K562 (cell line): Measurements from ENCODE around the gene OBSL1. TPM values are rescaled to one million over a fixed set of nuclear protein-coding genes. Genes with fewer than 3 reads are reported as not detected.

ENCODE experiments used
- CSDE1 ChIP-seq, 2 experiments: fragments of 450-650 bp; IDR thresholded peaks; 2 replicates each; pipeline ENCODE4 v1.6.1; 2016; ENCODE audit warnings: mild to moderate bottlenecking in 1 of 2
- ESRRA ChIP-seq: fragments of 450-650 bp; IDR thresholded peaks from 2 replicates; pipeline ENCODE4 v1.6.1; 2014; ENCODE audit warnings: low read depth, mild to moderate bottlenecking, moderate library complexity, borderline replicate concordance
- KDM4B ChIP-seq, 2 experiments: fragments of 450-650 bp in 1 of 2; sonication (generic) in 1 of 2; IDR thresholded peaks; 2 replicates each; pipeline ENCODE4 v1.6.1; 2016 to 2017; ENCODE audit warnings: borderline replicate concordance in 2 of 2, antibody characterized with exemption in 1 of 2, low read depth in 1 of 2, mild to moderate bottlenecking in 1 of 2
- MTA1 ChIP-seq: fragments of 450-650 bp; IDR thresholded peaks from 2 replicates; pipeline ENCODE4 v1.6.1; 2017; ENCODE audit warnings: borderline replicate concordance
- PML ChIP-seq: IDR thresholded peaks from 2 replicates; pipeline ENCODE4 v1.6.1; 2012; ENCODE audit warnings: low read length, inconsistent platforms
- POLR2AphosphoS5 ChIP-seq: IDR thresholded peaks from 2 replicates; pipeline ENCODE4 v1.6.1; 2011; ENCODE audit warnings: mild to moderate bottlenecking, low read depth, low read length, moderate library complexity; ENCODE audit not compliant: control insufficient read depth, insufficient read depth
- RFX1 ChIP-seq: fragments of 450-650 bp; IDR thresholded peaks from 2 replicates; pipeline ENCODE4 v1.6.1; 2016; ENCODE audit warnings: mild to moderate bottlenecking, moderate library complexity
- SIX5 ChIP-seq, 2 experiments: IDR thresholded peaks; 2 replicates each; pipeline ENCODE4 v1.6.1; 2011; ENCODE audit warnings: low read length in 2 of 2, borderline replicate concordance in 1 of 2, low read depth in 1 of 2, mild to moderate bottlenecking in 1 of 2, moderate library complexity in 1 of 2; ENCODE audit not compliant: insufficient read depth in 1 of 2
- TAF9B ChIP-seq: fragments of 450-650 bp; IDR thresholded peaks from 2 replicates; pipeline ENCODE4 v1.6.1; 2018; ENCODE audit warnings: mild to moderate bottlenecking; ENCODE audit not compliant: partially characterized antibody
- polyA plus RNA-seq, 8 experiments: library from polyadenylated mRNA; depleted of rRNA in 4 of 8; stranded (reverse) in 5 of 8; unstranded in 3 of 8; fragments of >200 nt; fragmentation: Nextera tagmentation in 2 of 8; fragmentation: Illumina TruSeq in 1 of 8; extraction: Ambion mirVana in 2 of 8; extraction: Trizol in 1 of 8; gene quantifications; 2 replicates each; pipeline versions ENCODE4 v1.2.1 to v1.2.3, GENCODE V29; 2011 to 2014; ENCODE audit warnings: inconsistent platforms in 1 of 8, missing spikeins in 1 of 8
- total RNA-seq, 7 experiments: library from RNA; depleted of rRNA in 6 of 7; stranded (reverse); fragments of >200 nt in 6 of 7; fragmentation: Illumina TruSeq in 2 of 7; extraction: Trizol in 2 of 7; gene quantifications; 2 replicates each; pipeline versions ENCODE4 v1.2.1 to v1.2.3, GENCODE V29; 2011 to 2021; ENCODE audit warnings: low replicate concordance in 1 of 7
- TF ChIP-seq, protein P1 (sequence below): sonication (generic); formaldehyde crosslinking; IDR thresholded peaks from 2 replicates; pipeline ENCODE4 v1.4.0; 2020; ENCODE audit warnings: mild to moderate bottlenecking, missing genetic modification reagents
- TF ChIP-seq, protein P2 (sequence below): IDR thresholded peaks from 2 replicates; pipeline ENCODE4 v1.6.1; 2011; ENCODE audit warnings: borderline replicate concordance, low read depth, mild to moderate bottlenecking, moderate library complexity, low read length; ENCODE audit not compliant: insufficient read depth, poor library complexity, severe bottlenecking
- TF ChIP-seq, protein P3 (sequence below), 2 experiments: IDR thresholded peaks; 2 replicates each; pipeline ENCODE4 v1.6.1; 2011; ENCODE audit warnings: borderline replicate concordance in 1 of 2, control low read depth in 1 of 2, low read depth in 1 of 2, low read length in 1 of 2, mild to moderate bottlenecking in 1 of 2, mixed read lengths in 1 of 2, moderate library complexity in 1 of 2; ENCODE audit not compliant: insufficient read depth in 1 of 2, insufficient read length in 1 of 2, poor library complexity in 1 of 2, severe bottlenecking in 1 of 2; ENCODE audit errors: extremely low read depth in 1 of 2
- TF ChIP-seq, protein P4 (sequence below): sonication (generic); formaldehyde crosslinking; IDR thresholded peaks from 2 replicates; pipeline ENCODE4 v1.8.0; 2022; ENCODE audit warnings: mild to moderate bottlenecking, missing genetic modification reagents

The OBSL1 gene
- total and polyA plus RNA-seq, 9 of the 15 experiments (the other 6 are each of a cell fraction or from before 2014, with no cell fraction given): 1.2 to 26.6 (median 8.6) TPM

DNA sequence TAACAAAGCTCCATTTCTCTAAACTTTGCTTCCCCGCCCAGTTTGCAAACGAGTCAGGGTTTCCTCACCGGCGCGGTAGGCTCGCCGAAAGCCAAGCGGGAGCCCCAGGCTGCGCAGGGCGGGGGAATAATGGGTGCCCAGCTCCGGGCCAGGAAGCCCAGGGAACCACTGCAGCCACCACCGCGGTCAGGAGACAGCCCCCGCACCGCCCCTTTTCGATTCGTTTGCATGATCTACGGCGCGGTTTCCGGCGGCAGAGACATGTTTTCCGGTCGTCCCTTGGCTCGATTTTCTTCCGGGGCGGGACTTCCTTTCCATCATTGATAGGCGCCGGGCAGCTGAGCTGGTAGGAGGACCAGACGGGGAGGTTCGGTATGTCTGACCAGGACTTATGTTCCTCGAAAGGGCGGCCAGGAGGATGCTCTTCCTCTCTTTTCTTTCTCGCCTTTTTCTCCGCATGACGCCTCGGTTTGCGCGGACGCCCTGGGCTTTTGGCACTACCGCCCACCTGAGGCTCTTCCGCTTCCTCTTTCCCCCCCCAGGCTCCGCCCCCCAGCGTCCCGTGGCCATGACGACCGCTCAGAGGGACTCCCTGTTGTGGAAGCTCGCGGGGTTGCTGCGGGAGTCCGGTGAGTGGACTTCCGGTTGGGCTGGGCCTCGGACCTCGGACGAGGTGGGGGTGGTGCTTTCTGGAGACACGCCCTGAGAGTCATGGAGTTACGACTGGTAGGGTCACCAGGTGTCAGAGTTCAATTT, 26.4 kb upstream of the OBSL1 start, which contains the start of gene STK11IP (continued):
- TF ChIP-seq PML (peak; percentile 43; the same call in 1 of the 2 replicates), RFX1 (peak; percentile 99), SIX5 (IDR thresholded peaks at IDR 0.05; ENCODE audit: borderline replicate concordance in 1 of 2, insufficient read depth in 1 of 2, low read depth in 1 of 2, low read length in 2 of 2) (peak in 1 of 2 experiments; percentile 19; a peak in 1 of 4 replicates), ESRRA (peak; percentile 47), KDM4B (IDR thresholded peaks at IDR 0.05; ENCODE audit: borderline replicate concordance in 2 of 2, low read depth in 1 of 2) (peak in 1 of 2 experiments; percentile 71; a peak in 1 of 4 replicates), MTA1 (peak; percentile 95), CSDE1 (IDR thresholded peaks at IDR 0.05) (peak in 1 of 2 experiments; percentile 93; a peak in 2 of 4 replicates), TAF9B (peak; percentile 72), POLR2AphosphoS5 (peak; percentile 83)
- TF ChIP-seq, protein P1, sequence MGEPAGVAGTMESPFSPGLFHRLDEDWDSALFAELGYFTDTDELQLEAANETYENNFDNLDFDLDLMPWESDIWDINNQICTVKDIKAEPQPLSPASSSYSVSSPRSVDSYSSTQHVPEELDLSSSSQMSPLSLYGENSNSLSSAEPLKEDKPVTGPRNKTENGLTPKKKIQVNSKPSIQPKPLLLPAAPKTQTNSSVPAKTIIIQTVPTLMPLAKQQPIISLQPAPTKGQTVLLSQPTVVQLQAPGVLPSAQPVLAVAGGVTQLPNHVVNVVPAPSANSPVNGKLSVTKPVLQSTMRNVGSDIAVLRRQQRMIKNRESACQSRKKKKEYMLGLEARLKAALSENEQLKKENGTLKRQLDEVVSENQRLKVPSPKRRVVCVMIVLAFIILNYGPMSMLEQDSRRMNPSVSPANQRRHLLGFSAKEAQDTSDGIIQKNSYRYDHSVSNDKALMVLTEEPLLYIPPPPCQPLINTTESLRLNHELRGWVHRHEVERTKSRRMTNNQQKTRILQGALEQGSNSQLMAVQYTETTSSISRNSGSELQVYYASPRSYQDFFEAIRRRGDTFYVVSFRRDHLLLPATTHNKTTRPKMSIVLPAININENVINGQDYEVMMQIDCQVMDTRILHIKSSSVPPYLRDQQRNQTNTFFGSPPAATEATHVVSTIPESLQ (CRISPR knock-in tag): 0 out of 2 replicates have a peak, but pooled peaks have one; percentile 33
- TF ChIP-seq, protein P2, sequence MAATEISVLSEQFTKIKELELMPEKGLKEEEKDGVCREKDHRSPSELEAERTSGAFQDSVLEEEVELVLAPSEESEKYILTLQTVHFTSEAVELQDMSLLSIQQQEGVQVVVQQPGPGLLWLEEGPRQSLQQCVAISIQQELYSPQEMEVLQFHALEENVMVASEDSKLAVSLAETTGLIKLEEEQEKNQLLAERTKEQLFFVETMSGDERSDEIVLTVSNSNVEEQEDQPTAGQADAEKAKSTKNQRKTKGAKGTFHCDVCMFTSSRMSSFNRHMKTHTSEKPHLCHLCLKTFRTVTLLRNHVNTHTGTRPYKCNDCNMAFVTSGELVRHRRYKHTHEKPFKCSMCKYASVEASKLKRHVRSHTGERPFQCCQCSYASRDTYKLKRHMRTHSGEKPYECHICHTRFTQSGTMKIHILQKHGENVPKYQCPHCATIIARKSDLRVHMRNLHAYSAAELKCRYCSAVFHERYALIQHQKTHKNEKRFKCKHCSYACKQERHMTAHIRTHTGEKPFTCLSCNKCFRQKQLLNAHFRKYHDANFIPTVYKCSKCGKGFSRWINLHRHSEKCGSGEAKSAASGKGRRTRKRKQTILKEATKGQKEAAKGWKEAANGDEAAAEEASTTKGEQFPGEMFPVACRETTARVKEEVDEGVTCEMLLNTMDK: no peak
- TF ChIP-seq, protein P3, sequence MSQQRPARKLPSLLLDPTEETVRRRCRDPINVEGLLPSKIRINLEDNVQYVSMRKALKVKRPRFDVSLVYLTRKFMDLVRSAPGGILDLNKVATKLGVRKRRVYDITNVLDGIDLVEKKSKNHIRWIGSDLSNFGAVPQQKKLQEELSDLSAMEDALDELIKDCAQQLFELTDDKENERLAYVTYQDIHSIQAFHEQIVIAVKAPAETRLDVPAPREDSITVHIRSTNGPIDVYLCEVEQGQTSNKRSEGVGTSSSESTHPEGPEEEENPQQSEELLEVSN (IDR thresholded peaks at IDR 0.05; ENCODE audit: borderline replicate concordance in 1 of 2, extremely low read depth in 1 of 2, insufficient read depth in 1 of 2, insufficient read length in 1 of 2, low read depth in 1 of 2, low read length in 1 of 2, poor library complexity in 1 of 2, severe bottlenecking in 1 of 2): peak in 1 of 2 experiments; percentile 14
- TF ChIP-seq, protein P4, sequence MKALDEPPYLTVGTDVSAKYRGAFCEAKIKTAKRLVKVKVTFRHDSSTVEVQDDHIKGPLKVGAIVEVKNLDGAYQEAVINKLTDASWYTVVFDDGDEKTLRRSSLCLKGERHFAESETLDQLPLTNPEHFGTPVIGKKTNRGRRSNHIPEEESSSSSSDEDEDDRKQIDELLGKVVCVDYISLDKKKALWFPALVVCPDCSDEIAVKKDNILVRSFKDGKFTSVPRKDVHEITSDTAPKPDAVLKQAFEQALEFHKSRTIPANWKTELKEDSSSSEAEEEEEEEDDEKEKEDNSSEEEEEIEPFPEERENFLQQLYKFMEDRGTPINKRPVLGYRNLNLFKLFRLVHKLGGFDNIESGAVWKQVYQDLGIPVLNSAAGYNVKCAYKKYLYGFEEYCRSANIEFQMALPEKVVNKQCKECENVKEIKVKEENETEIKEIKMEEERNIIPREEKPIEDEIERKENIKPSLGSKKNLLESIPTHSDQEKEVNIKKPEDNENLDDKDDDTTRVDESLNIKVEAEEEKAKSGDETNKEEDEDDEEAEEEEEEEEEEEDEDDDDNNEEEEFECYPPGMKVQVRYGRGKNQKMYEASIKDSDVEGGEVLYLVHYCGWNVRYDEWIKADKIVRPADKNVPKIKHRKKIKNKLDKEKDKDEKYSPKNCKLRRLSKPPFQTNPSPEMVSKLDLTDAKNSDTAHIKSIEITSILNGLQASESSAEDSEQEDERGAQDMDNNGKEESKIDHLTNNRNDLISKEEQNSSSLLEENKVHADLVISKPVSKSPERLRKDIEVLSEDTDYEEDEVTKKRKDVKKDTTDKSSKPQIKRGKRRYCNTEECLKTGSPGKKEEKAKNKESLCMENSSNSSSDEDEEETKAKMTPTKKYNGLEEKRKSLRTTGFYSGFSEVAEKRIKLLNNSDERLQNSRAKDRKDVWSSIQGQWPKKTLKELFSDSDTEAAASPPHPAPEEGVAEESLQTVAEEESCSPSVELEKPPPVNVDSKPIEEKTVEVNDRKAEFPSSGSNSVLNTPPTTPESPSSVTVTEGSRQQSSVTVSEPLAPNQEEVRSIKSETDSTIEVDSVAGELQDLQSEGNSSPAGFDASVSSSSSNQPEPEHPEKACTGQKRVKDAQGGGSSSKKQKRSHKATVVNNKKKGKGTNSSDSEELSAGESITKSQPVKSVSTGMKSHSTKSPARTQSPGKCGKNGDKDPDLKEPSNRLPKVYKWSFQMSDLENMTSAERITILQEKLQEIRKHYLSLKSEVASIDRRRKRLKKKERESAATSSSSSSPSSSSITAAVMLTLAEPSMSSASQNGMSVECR (CRISPR knock-in tag): peak; percentile 99
